ENCODE measurements around the gene C2CD4C. TPM values are rescaled to one million over a fixed set of nuclear protein-coding genes. Genes with fewer than 3 reads are reported as not detected.

C2CD4C gene
- total RNA-seq, 1 experiment from 2014 or later = 0.43 TPM

- ChIA-PET POLR2A (no interaction called here), CTCF (no interaction called here)
- H3K4me3 ChIP-seq (ENCODE audit: low read depth, low read length) = no peak overlapping the region
- Mint-ChIP-seq H3K36me3 (ENCODE audit: insufficient read depth, unreplicated experiment) (no peaks in the 10 kb centered on the region), H3K27me3 (ENCODE audit: insufficient read depth, unreplicated experiment) (peaks cover 5% of the 10 kb centered on the region), H3K27ac (ENCODE audit: unreplicated experiment) (no peak overlapping the region), H3K4me1 (ENCODE audit: low read depth, unreplicated experiment) (no peaks in the 10 kb centered on the region), H3K9me3 (ENCODE audit: unreplicated experiment) (no peaks in the 10 kb centered on the region), H3K4me3 (ENCODE audit: unreplicated experiment) (no peak overlapping the region)
- H3K36me3 ChIP-seq (ENCODE audit: control insufficient read depth, insufficient read depth, low read length) = no peaks in the 10 kb centered on the region
- intact Hi-C loops (cut with micrococcal nuclease; ENCODE audit: unreplicated experiment) = no loop called here
- H3K9me3 ChIP-seq = no peaks in the 10 kb centered on the region
- TF ChIP-seq, protein P1, sequence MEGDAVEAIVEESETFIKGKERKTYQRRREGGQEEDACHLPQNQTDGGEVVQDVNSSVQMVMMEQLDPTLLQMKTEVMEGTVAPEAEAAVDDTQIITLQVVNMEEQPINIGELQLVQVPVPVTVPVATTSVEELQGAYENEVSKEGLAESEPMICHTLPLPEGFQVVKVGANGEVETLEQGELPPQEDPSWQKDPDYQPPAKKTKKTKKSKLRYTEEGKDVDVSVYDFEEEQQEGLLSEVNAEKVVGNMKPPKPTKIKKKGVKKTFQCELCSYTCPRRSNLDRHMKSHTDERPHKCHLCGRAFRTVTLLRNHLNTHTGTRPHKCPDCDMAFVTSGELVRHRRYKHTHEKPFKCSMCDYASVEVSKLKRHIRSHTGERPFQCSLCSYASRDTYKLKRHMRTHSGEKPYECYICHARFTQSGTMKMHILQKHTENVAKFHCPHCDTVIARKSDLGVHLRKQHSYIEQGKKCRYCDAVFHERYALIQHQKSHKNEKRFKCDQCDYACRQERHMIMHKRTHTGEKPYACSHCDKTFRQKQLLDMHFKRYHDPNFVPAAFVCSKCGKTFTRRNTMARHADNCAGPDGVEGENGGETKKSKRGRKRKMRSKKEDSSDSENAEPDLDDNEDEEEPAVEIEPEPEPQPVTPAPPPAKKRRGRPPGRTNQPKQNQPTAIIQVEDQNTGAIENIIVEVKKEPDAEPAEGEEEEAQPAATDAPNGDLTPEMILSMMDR (IDR thresholded peaks at IDR 0.05; ENCODE audit: insufficient read depth in 1 of 2, low read depth in 1 of 2, low read length in 1 of 2, severe bottlenecking in 1 of 2, unreplicated experiment in 1 of 2) = no peak
- BruUV-seq (replicated peaks) = no TSS peak
- no peak for DNase-seq
- H3K4me1 ChIP-seq = peaks cover 5% of the 10 kb centered on the region; the same call in 1 of the 2 replicates
- H3K27me3 ChIP-seq (replicated peaks; ENCODE audit: control insufficient read depth, insufficient read depth, low read length) = no peaks in the 10 kb centered on the region; the same call in 1 of the 2 replicates
These were observed 1.4 kb upstream of the C2CD4C start for GRCh38 chr19:410243-410781.

- intact Hi-C loops (cut with micrococcal nuclease; ENCODE audit: unreplicated experiment) = no loop called here
- ChIA-PET CTCF (no interaction called here), POLR2A (no interaction called here)
- H3K27ac Mint-ChIP-seq (ENCODE audit: unreplicated experiment) = no peak overlapping the region
- Histone ChIP-seq H3K4me1 (peaks cover 5% of the 10 kb centered on the region; the same call in 1 of the 2 replicates), H3K27me3 (replicated peaks; ENCODE audit: control insufficient read depth, insufficient read depth, low read length) (no peaks in the 10 kb centered on the region; the same call in 1 of the 2 replicates), H3K36me3 (ENCODE audit: control insufficient read depth, insufficient read depth, low read length) (no peaks in the 10 kb centered on the region), H3K4me3 (ENCODE audit: low read depth, low read length) (peak overlapping the region; percentile 30), H3K9me3 (no peaks in the 10 kb centered on the region)
- no peaks in the 10 kb centered on the region for H3K9me3 Mint-ChIP-seq (ENCODE audit: unreplicated experiment)
- BruUV-seq (replicated peaks) = no TSS peak
- H3K4me1 Mint-ChIP-seq (ENCODE audit: low read depth, unreplicated experiment) = no peaks in the 10 kb centered on the region
- H3K4me3 Mint-ChIP-seq (ENCODE audit: unreplicated experiment) = peak overlapping the region; percentile 82
- H3K36me3 Mint-ChIP-seq (ENCODE audit: insufficient read depth, unreplicated experiment) = no peaks in the 10 kb centered on the region
- TF ChIP-seq, protein P1 (IDR thresholded peaks at IDR 0.05; ENCODE audit: insufficient read depth in 1 of 2, low read depth in 1 of 2, low read length in 1 of 2, severe bottlenecking in 1 of 2, unreplicated experiment in 1 of 2) = no peak
- H3K27me3 Mint-ChIP-seq (ENCODE audit: insufficient read depth, unreplicated experiment) = peaks cover 5% of the 10 kb centered on the region
- peak in 1 of 2 experiments; percentile 32 for DNase-seq
These were observed 732 bp upstream of the C2CD4C start for GRCh38 chr19:409516-410242.

DNA sequence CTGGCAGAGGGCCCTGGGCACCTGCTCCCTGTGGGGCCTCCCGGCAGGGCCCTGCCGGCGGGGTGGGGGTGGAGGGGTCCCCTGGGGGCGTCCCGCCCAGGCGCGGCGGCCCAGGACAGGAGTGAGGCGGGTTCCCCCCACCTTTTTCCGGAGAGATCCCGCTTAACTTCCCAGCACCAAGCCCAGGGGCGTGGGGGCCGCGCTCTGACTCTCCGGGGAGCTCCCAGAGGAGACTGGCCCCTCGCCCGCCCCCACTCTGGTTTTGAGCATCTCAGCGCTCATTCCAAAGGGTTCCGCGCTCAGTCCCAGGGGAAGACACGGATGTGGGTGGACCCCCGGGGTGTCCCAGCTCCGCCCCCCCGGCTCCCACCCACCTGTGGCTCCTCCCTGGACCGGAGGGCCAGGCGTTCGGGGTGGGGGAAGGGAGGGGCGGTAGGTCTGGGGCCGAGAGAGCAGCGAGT, 476 bp downstream of the C2CD4C start:
- Histone ChIP-seq H3K36me3 (ENCODE audit: control insufficient read depth, insufficient read depth, low read length) (no peaks in the 10 kb centered on the region), H3K4me3 (ENCODE audit: low read depth, low read length) (peak overlapping the region; percentile 41), H3K9me3 (no peaks in the 10 kb centered on the region), H3K27me3 (replicated peaks; ENCODE audit: control insufficient read depth, insufficient read depth, low read length) (no peaks in the 10 kb centered on the region; the same call in 1 of the 2 replicates), H3K4me1 (peaks cover 5% of the 10 kb centered on the region; the same call in 1 of the 2 replicates)
- TF ChIP-seq, protein P1 (IDR thresholded peaks at IDR 0.05; ENCODE audit: insufficient read depth in 1 of 2, low read depth in 1 of 2, low read length in 1 of 2, severe bottlenecking in 1 of 2, unreplicated experiment in 1 of 2) = no peak
- ChIA-PET POLR2A (no interaction called here), CTCF (interaction anchor here (0.6 kb wide), 1 partner anchor 267 kb away, joined by 4 read pairs; no protein-coding TSS in a partner anchor)
- H3K4me3 Mint-ChIP-seq (ENCODE audit: unreplicated experiment) = no peak overlapping the region
- no peaks in the 10 kb centered on the region for H3K36me3 Mint-ChIP-seq (ENCODE audit: insufficient read depth, unreplicated experiment)
- BruUV-seq (replicated peaks) = no TSS peak
- no peaks in the 10 kb centered on the region for H3K9me3 Mint-ChIP-seq (ENCODE audit: unreplicated experiment)
- H3K27ac Mint-ChIP-seq (ENCODE audit: unreplicated experiment) = no peak overlapping the region
- no peaks in the 10 kb centered on the region for H3K4me1 Mint-ChIP-seq (ENCODE audit: low read depth, unreplicated experiment)
- intact Hi-C loops (cut with micrococcal nuclease; ENCODE audit: unreplicated experiment) = no loop called here
- H3K27me3 Mint-ChIP-seq (ENCODE audit: insufficient read depth, unreplicated experiment) = peaks cover 5% of the 10 kb centered on the region
- peak in 1 of 2 experiments; percentile 31 for DNase-seq

Data from Caco-2 (cell line).